ENCODE measurements around the gene OCLN.

GRCh38 chr5:69449511-69449910, 43.1 kb upstream of the OCLN start:
- TF ChIP-seq POLR2AphosphoS5 (IDR thresholded peaks at IDR 0.05), result no peak
- TF ChIP-seq, protein P1, sequence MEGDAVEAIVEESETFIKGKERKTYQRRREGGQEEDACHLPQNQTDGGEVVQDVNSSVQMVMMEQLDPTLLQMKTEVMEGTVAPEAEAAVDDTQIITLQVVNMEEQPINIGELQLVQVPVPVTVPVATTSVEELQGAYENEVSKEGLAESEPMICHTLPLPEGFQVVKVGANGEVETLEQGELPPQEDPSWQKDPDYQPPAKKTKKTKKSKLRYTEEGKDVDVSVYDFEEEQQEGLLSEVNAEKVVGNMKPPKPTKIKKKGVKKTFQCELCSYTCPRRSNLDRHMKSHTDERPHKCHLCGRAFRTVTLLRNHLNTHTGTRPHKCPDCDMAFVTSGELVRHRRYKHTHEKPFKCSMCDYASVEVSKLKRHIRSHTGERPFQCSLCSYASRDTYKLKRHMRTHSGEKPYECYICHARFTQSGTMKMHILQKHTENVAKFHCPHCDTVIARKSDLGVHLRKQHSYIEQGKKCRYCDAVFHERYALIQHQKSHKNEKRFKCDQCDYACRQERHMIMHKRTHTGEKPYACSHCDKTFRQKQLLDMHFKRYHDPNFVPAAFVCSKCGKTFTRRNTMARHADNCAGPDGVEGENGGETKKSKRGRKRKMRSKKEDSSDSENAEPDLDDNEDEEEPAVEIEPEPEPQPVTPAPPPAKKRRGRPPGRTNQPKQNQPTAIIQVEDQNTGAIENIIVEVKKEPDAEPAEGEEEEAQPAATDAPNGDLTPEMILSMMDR (IDR thresholded peaks at IDR 0.05), result no peak
- TF ChIP-seq POLR2A (IDR thresholded peaks at IDR 0.05), result no peak
- no peak for TF ChIP-seq EP300 (IDR thresholded peaks at IDR 0.05)
